HL-60 (cell line): ENCODE data around the gene PGP.

Experiments
- DNase-seq, 2 experiments: peaks; one replicate each; pipeline ENCODE4 v3.0.0-alpha.2; 2010 to 2020; ENCODE audit warnings: low read depth in 1 of 2, low spot score in 1 of 2
- H3K27ac ChIP-seq: fragments of 250-450 bp; sonication (Bioruptor Pico); replicated peaks from 2 replicates; pipeline ENCODE4 v1.5.1; 2020; ENCODE audit warnings: mild to moderate bottlenecking, moderate library complexity
- H3K27me3 ChIP-seq: fragments of 250-450 bp; sonication (Bioruptor Pico); 2 replicates; pipeline ENCODE4 v1.5.1; 2021; ENCODE audit warnings: mild to moderate bottlenecking, moderate library complexity; ENCODE audit not compliant: insufficient read depth, poor library complexity, severe bottlenecking
- H3K4me3 ChIP-seq: replicated peaks from 2 replicates; pipeline ENCODE4 v1.5.1; 2011; ENCODE audit warnings: mild to moderate bottlenecking, control low read depth, low read length; ENCODE audit not compliant: insufficient read depth
- CTCF ChIP-seq: IDR thresholded peaks from one replicate; pipeline ENCODE4 v1.5.1; 2011; ENCODE audit warnings: low read length, control low read depth, inconsistent platforms; ENCODE audit not compliant: insufficient read depth
- GABPA ChIP-seq: IDR thresholded peaks from 2 replicates; pipeline ENCODE4 v1.6.1; 2012; ENCODE audit warnings: low read depth
- POLR2AphosphoS5 ChIP-seq: IDR thresholded peaks from 2 replicates; pipeline ENCODE4 v1.6.1; 2012; ENCODE audit warnings: low read depth
- REST ChIP-seq: IDR thresholded peaks from 2 replicates; pipeline ENCODE4 v1.6.1; 2012; ENCODE audit warnings: low read depth; ENCODE audit not compliant: insufficient replicate concordance
- SPI1 ChIP-seq: IDR thresholded peaks from 2 replicates; pipeline ENCODE4 v1.6.1; 2012; ENCODE audit warnings: low read depth, mild to moderate bottlenecking, borderline replicate concordance

PGP gene

DNA sequence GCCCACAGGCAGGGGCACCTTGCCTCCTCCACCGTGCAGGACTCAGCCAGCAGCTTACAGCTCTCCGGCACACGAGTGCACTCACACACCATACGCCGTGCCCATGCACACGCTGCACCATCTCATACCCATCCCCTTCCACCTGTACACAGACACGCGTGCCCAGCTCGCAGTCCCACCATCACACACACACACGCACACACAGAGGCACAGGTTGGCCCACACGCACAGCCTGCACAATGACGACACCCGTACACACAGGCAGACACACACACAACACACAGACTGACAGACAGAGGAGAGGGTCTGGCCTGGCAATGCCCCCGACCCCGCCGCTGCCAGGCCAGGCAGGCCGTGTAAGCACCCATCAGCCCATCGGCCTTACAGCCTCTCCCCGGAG is 30.3 kb downstream of the PGP start:
- Histone ChIP-seq H3K27me3 (peaks cover 3% of the 10 kb centered on the region), H3K27ac (no peak overlapping the region), H3K4me3 (no peak overlapping the region)
- no peak for DNase-seq
- TF ChIP-seq CTCF (no peak), POLR2AphosphoS5 (no peak), GABPA (no peak), REST (no peak), SPI1 (no peak)

DNA sequence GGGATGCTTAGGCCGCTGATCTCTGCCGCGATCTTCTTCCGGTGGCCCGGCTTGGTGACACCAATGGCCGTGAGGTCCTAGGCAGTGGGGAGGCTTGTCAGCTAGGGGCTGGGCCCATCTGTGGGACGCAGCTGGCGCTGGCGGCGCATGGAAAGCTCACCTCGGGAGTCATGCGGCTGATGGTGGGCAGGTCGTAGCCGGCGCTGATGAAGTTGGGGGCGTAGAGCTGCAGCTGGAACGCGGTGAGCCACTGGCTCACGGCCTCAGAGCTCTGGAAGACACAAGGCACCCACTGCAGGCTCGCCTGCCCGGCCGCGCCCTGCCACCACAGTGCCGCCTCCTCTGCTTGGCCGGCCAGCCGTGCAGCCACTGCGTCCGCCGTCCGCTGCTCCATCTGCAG is 31.0 kb downstream of the PGP start:
- Histone ChIP-seq H3K27me3 (peaks cover 3% of the 10 kb centered on the region), H3K27ac (no peak overlapping the region), H3K4me3 (no peak overlapping the region)
- DNase-seq = no peak
- TF ChIP-seq SPI1 (no peak), REST (no peak), GABPA (no peak), CTCF (no peak), POLR2AphosphoS5 (no peak)

DNA sequence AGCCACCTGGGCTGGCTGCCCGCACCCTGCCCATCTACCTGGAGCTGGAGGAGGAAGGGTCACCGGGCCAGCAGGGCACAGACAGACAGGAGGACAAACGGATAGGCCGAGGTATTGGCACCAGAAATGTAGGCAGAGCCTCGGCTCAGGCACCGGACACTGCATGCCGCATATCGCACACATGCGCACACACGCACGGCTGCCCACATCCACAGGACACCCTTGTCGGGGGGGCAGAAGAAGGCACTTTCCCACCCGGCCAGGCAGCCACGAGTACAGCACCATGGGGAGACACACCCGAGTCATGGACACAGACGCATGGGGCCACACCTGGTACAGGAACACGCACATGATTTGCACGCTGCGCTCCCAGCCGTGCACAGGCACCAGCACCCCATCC is 32.7 kb downstream of the PGP start:
- Histone ChIP-seq H3K4me3 (no peak overlapping the region), H3K27me3 (peaks cover 3% of the 10 kb centered on the region), H3K27ac (no peak overlapping the region)
- DNase-seq = no peak
- TF ChIP-seq REST = no peak
- TF ChIP-seq GABPA = no peak
- no peak for TF ChIP-seq POLR2AphosphoS5
- TF ChIP-seq SPI1 = no peak
- no peak for TF ChIP-seq CTCF
